Measurements from ENCODE around the gene SRA1. TPM values are rescaled to one million over a fixed set of nuclear protein-coding genes. Genes with fewer than 3 reads are reported as not detected.

The SRA1 gene
- total and polyA plus RNA-seq, 2 of the 8 experiments (the other 6 are each of a cell fraction or from before 2014, with no cell fraction given): 27.4 to 39.4 TPM

DNA sequence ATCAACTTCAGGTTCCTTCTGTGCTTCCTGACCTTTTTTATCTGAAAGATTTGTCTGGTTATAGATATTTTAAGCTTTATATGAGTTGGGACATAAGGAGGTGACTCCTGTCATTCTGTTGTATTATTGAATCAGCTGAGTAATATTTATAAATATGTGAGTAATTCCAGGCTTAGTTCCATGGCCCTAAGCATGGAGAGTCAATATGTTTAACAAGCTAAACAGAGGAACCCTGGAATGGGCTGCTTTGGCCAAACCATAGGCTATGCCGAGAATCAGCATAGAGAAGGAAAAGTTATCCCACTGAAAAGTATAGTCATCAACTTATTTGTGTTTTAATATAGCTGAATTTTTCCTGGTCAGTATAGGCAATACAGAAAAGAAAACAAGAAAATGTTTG is 17.0 kb downstream of the SRA1 start:
- Histone ChIP-seq H3K4me3 (ENCODE audit: extremely low read depth in 1 of 4, insufficient read depth in 2 of 4, low read depth in 3 of 4, low read length in 4 of 4) (no peak overlapping the region), H3K27me3 (replicated peaks in 1 of 4; ENCODE audit: control insufficient read depth in 3 of 4, extremely low read depth in 1 of 4, insufficient read depth in 3 of 4, low read length in 3 of 4) (no peaks in the 10 kb centered on the region), H3K23ac (ENCODE audit: insufficient read length) (no peak overlapping the region), H3K27ac (ENCODE audit: low read depth, low read length) (no peak overlapping the region), H3K56ac (replicated peaks; ENCODE audit: insufficient read length, low read depth, low read length) (no peak overlapping the region), H2AK5ac (ENCODE audit: low read depth, low read length) (no peak overlapping the region), H3K9ac (replicated peaks in 1 of 4; ENCODE audit: extremely low read depth in 1 of 4, low read depth in 3 of 4, low read length in 3 of 4) (no peak overlapping the region), H3K4me2 (ENCODE audit: insufficient read depth in 1 of 2, low read depth in 2 of 2, low read length in 2 of 2) (no peak overlapping the region), H3K36me3 (ENCODE audit: control insufficient read depth in 2 of 4, insufficient read depth in 4 of 4, low read length in 3 of 4) (peaks cover 13 to 62% (median 42%) of the 10 kb centered on the region in 4 experiments), H3K23me2 (ENCODE audit: low read depth, low read length) (no peaks in the 10 kb centered on the region), H2AFZ (ENCODE audit: low read length) (no peak overlapping the region), H3K9me3 (ENCODE audit: insufficient read depth in 2 of 2, low read depth in 1 of 2, low read length in 1 of 2) (no peaks in the 10 kb centered on the region), H2BK15ac (ENCODE audit: low read length) (no peak overlapping the region), H4K91ac (replicated peaks; ENCODE audit: insufficient read length, low read length) (no peak overlapping the region), H4K20me1 (replicated peaks in 1 of 2; ENCODE audit: control insufficient read depth in 1 of 2, insufficient read depth in 2 of 2, low read length in 2 of 2) (no peaks in the 10 kb centered on the region), H2BK20ac (ENCODE audit: low read length) (no peak overlapping the region), H3K4me1 (replicated peaks in 1 of 4; ENCODE audit: control insufficient read depth in 3 of 4, insufficient read depth in 4 of 4, low read length in 3 of 4) (no peaks in the 10 kb centered on the region), H4K8ac (ENCODE audit: extremely low read depth, insufficient read depth, low read length) (no peak overlapping the region), H2BK12ac (ENCODE audit: low read depth, low read length) (no peak overlapping the region), H3K18ac (ENCODE audit: extremely low read depth, low read length) (no peak overlapping the region), H3K79me1 (ENCODE audit: low read depth, low read length) (no peaks in the 10 kb centered on the region), H2BK120ac (replicated peaks; ENCODE audit: low read depth, low read length) (no peak overlapping the region), H2BK5ac (ENCODE audit: low read depth, low read length) (no peak overlapping the region), H3K4ac (replicated peaks; ENCODE audit: insufficient read length, low read depth, low read length) (no peak overlapping the region), H3K14ac (ENCODE audit: insufficient read length) (no peak overlapping the region), H3K79me2 (ENCODE audit: control insufficient read depth in 1 of 2, insufficient read depth in 2 of 2, low read length in 2 of 2) (no peaks in the 10 kb centered on the region), H4K5ac (ENCODE audit: insufficient read length, low read depth, low read length) (no peak overlapping the region)
- 90% methylated on average over 1 of the region's 1 CpG; no CpG with 5 or more reads in 1 of the 2 experiments for WGBS, 2 experiments (ENCODE audit: extremely low coverage in 1 of 2, insufficient coverage in 1 of 2, insufficient read length in 1 of 2, insufficient replicate concordance in 2 of 2, low coverage in 1 of 2, low lambda C conversion rate in 2 of 2, missing lambda C conversion rate in 1 of 2)
- TF ChIP-seq, protein P1, sequence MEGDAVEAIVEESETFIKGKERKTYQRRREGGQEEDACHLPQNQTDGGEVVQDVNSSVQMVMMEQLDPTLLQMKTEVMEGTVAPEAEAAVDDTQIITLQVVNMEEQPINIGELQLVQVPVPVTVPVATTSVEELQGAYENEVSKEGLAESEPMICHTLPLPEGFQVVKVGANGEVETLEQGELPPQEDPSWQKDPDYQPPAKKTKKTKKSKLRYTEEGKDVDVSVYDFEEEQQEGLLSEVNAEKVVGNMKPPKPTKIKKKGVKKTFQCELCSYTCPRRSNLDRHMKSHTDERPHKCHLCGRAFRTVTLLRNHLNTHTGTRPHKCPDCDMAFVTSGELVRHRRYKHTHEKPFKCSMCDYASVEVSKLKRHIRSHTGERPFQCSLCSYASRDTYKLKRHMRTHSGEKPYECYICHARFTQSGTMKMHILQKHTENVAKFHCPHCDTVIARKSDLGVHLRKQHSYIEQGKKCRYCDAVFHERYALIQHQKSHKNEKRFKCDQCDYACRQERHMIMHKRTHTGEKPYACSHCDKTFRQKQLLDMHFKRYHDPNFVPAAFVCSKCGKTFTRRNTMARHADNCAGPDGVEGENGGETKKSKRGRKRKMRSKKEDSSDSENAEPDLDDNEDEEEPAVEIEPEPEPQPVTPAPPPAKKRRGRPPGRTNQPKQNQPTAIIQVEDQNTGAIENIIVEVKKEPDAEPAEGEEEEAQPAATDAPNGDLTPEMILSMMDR (IDR thresholded peaks at IDR 0.05; ENCODE audit: control extremely low read depth in 1 of 3, insufficient read depth in 1 of 3, low read depth in 1 of 3, low read length in 3 of 3): no peak
- TF ChIP-seq CBX5 (IDR thresholded peaks at IDR 0.05; ENCODE audit: low read depth, low read length) (no peak), SUZ12 (IDR thresholded peaks at IDR 0.05; ENCODE audit: low read length) (no peak), CHD1 (IDR thresholded peaks at IDR 0.05; ENCODE audit: low read depth, low read length) (no peak), KDM4A (IDR thresholded peaks at IDR 0.05; ENCODE audit: low read depth, low read length, severe bottlenecking) (no peak), SP2 (IDR thresholded peaks at IDR 0.05; ENCODE audit: low read length) (no peak), TAF1 (IDR thresholded peaks at IDR 0.05; ENCODE audit: low read depth, low read length) (no peak), YY1 (IDR thresholded peaks at IDR 0.05; ENCODE audit: low read depth, low read length) (no peak), RFX5 (IDR thresholded peaks at IDR 0.05; ENCODE audit: borderline replicate concordance, low read depth, low read length) (no peak), SIN3A (conservative IDR thresholded peaks at IDR 0.05 in 1 of 2, IDR thresholded peaks at IDR 0.05 in 1 of 2; ENCODE audit: low read depth in 1 of 2, low read length in 2 of 2) (no peak)
- TF ChIP-seq, protein P2, sequence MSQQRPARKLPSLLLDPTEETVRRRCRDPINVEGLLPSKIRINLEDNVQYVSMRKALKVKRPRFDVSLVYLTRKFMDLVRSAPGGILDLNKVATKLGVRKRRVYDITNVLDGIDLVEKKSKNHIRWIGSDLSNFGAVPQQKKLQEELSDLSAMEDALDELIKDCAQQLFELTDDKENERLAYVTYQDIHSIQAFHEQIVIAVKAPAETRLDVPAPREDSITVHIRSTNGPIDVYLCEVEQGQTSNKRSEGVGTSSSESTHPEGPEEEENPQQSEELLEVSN (IDR thresholded peaks at IDR 0.05): no peak
- ChIA-PET CTCF (ENCODE audit: partially characterized antibody) (interaction anchor here (0.9 to 1.1 kb wide), 2 partner anchors 52 to 168 kb away, joined by 3 read pairs; no protein-coding TSS in a partner anchor), POLR2A (ENCODE audit: partially characterized antibody) (interaction anchor here (14.4 kb wide), 1 partner anchor 19 kb away, joined by 191 read pairs; the partner anchor contains the start of genes APBB3, SLC35A4 and SRA1)
- DNase-seq (ENCODE audit: low read depth in 1 of 2, low spot score in 2 of 2) (no peak), FAIRE-seq (no peak)

Data from H1 (cell line).